Trophoblast cell (in vitro differentiated cells and primary cell): ENCODE results near the gene SPANXN4.

ENCODE experiments used
- DNase-seq, 2 donors: peaks; one replicate each; pipeline ENCODE4 v3.0.0-alpha.2; 2016
- H2AFZ ChIP-seq: 2 replicates; pipeline ENCODE4 v1.6.1; 2013; ENCODE audit warnings: low read length, moderate library complexity, mild to moderate bottlenecking; ENCODE audit not compliant: insufficient read depth, poor library complexity
- H2AK5ac ChIP-seq: 2 replicates; pipeline ENCODE4 v1.6.1; 2013; ENCODE audit warnings: mild to moderate bottlenecking, low read length
- H2BK120ac ChIP-seq: 2 replicates; pipeline ENCODE4 v1.6.1; 2013; ENCODE audit warnings: low read length, mild to moderate bottlenecking, moderate library complexity; ENCODE audit not compliant: insufficient read depth, poor library complexity
- H2BK12ac ChIP-seq: 2 replicates; pipeline ENCODE4 v1.6.1; 2013; ENCODE audit warnings: mild to moderate bottlenecking, low read length, moderate library complexity
- H2BK5ac ChIP-seq: 2 replicates; pipeline ENCODE4 v1.6.1; 2013; ENCODE audit warnings: low read length, low read depth, moderate library complexity, mild to moderate bottlenecking; ENCODE audit not compliant: poor library complexity
- H3K14ac ChIP-seq: 2 replicates; pipeline ENCODE4 v1.6.1; 2013; ENCODE audit warnings: mild to moderate bottlenecking, low read length
- H3K18ac ChIP-seq: 2 replicates; pipeline ENCODE4 v1.6.1; 2013; ENCODE audit warnings: mild to moderate bottlenecking, low read length
- H3K23ac ChIP-seq: 2 replicates; pipeline ENCODE4 v1.6.1; 2013; ENCODE audit warnings: low read length
- H3K27ac ChIP-seq: 2 replicates; pipeline ENCODE4 v1.5.1; 2013; ENCODE audit warnings: low read depth, mild to moderate bottlenecking, inconsistent platforms, low read length, moderate library complexity
- H3K27me3 ChIP-seq: 2 replicates; pipeline ENCODE4 v1.6.1; 2013; ENCODE audit warnings: inconsistent platforms, mild to moderate bottlenecking, low read length, moderate library complexity; ENCODE audit not compliant: insufficient read depth
- H3K36me3 ChIP-seq, 2 experiments: 1 replicate in 1 of 2; 2 replicates in 1 of 2; pipeline ENCODE4 v1.6.1; 2013; ENCODE audit warnings: low read length in 2 of 2, mild to moderate bottlenecking in 2 of 2, moderate library complexity in 1 of 2; ENCODE audit not compliant: insufficient read depth in 2 of 2, control insufficient read depth in 1 of 2
- H3K4ac ChIP-seq: 2 replicates; pipeline ENCODE4 v1.6.1; 2013; ENCODE audit warnings: low read depth, mild to moderate bottlenecking, low read length, moderate library complexity
- H3K4me1 ChIP-seq, 2 experiments: 1 replicate in 1 of 2; 2 replicates in 1 of 2; pipeline ENCODE4 v1.6.1; 2013; ENCODE audit warnings: low read length in 2 of 2, mild to moderate bottlenecking in 2 of 2, moderate library complexity in 1 of 2; ENCODE audit not compliant: insufficient read depth in 2 of 2, control insufficient read depth in 1 of 2
- H3K4me2 ChIP-seq: 2 replicates; pipeline ENCODE4 v1.6.1; 2013; ENCODE audit warnings: inconsistent platforms, mild to moderate bottlenecking, low read length, moderate library complexity
- H3K4me3 ChIP-seq: 2 replicates; pipeline ENCODE4 v1.5.1; 2013; ENCODE audit warnings: mild to moderate bottlenecking, low read depth, low read length, inconsistent platforms
- H3K79me1 ChIP-seq: one replicate; pipeline ENCODE4 v1.6.1; 2013; ENCODE audit warnings: low read length
- H3K79me2 ChIP-seq: 2 replicates; pipeline ENCODE4 v1.6.1; 2013; ENCODE audit warnings: low read length, mild to moderate bottlenecking; ENCODE audit not compliant: control insufficient read depth, insufficient read depth, poor library complexity
- H3K9ac ChIP-seq: 2 replicates; pipeline ENCODE4 v1.6.1; 2013; ENCODE audit warnings: mild to moderate bottlenecking, low read length
- H3K9me3 ChIP-seq: 2 replicates; pipeline ENCODE4 v1.6.1; 2013; ENCODE audit warnings: low read depth, mild to moderate bottlenecking, control low read depth, inconsistent platforms, low read length; ENCODE audit not compliant: insufficient read depth
- H4K12ac ChIP-seq: 2 replicates; pipeline ENCODE4 v1.6.1; 2013; ENCODE audit warnings: low read depth, mild to moderate bottlenecking, low read length, moderate library complexity
- H4K8ac ChIP-seq: 2 replicates; pipeline ENCODE4 v1.6.1; 2013; ENCODE audit warnings: low read depth, mild to moderate bottlenecking, low read length, moderate library complexity
- H4K91ac ChIP-seq: one replicate; pipeline ENCODE4 v1.6.1; 2013; ENCODE audit warnings: low read depth, mild to moderate bottlenecking, low read length, moderate library complexity
- WGBS: extraction: QIAGEN DNeasy Blood & Tissue Kit; methylation state at CpG from one replicate; pipeline ENCODE4 v1.1.7; 2013; ENCODE audit warnings: missing lambda C conversion rate; ENCODE audit not compliant: insufficient read length, insufficient coverage; ENCODE audit errors: extremely low coverage; 5-methylcytosine and 5-hydroxymethylcytosine counted together

SPANXN4 gene

DNA sequence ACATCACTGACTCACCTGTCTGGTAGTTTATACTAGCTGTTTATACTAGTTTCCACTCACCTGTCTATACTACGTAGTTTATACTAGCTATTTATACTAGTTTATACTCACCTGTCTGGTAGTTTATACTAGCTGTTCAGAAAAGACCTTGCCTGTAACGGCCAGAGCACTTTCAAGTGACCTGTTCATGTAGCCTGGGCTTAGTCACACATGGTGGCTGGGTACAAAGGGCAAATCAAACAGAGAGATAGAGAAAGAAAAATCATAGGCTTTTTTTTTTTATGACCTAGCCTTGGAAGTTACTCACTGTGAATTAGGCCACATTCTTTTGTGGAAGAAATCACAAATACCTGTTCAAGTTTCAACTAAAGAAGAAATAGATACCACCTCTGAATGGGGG, 30.7 kb upstream of the SPANXN4 start:
- H3K4me2 ChIP-seq = no peak overlapping the region
- H3K4me3 ChIP-seq = no peak overlapping the region
- H3K23ac ChIP-seq = no peak overlapping the region
- no CpG with 5 or more reads among the region's 2 CpGs for whole genome bisulfite sequencing
- H3K79me2 ChIP-seq = no peaks in the 10 kb centered on the region
- no peaks in the 10 kb centered on the region for H3K9me3 ChIP-seq
- no peaks in the 10 kb centered on the region for H3K79me1 ChIP-seq
- no peak overlapping the region for H4K8ac ChIP-seq
- H4K12ac ChIP-seq = no peak overlapping the region
- H3K14ac ChIP-seq = no peak overlapping the region
- no peak overlapping the region for H3K9ac ChIP-seq
- no peak overlapping the region for H3K4ac ChIP-seq
- H3K27ac ChIP-seq = no peak overlapping the region
- H3K27me3 ChIP-seq = no peaks in the 10 kb centered on the region
- DNase-seq = no peak
- no peak overlapping the region for H2AFZ ChIP-seq
- no peak overlapping the region for H2BK120ac ChIP-seq
- no peaks in the 10 kb centered on the region for H3K36me3 ChIP-seq
- H2BK5ac ChIP-seq = no peak overlapping the region
- H3K4me1 ChIP-seq = no peaks in the 10 kb centered on the region
- no peak overlapping the region for H3K18ac ChIP-seq
- H2AK5ac ChIP-seq = no peak overlapping the region
- H2BK12ac ChIP-seq = no peak overlapping the region
- no peak overlapping the region for H4K91ac ChIP-seq

DNA sequence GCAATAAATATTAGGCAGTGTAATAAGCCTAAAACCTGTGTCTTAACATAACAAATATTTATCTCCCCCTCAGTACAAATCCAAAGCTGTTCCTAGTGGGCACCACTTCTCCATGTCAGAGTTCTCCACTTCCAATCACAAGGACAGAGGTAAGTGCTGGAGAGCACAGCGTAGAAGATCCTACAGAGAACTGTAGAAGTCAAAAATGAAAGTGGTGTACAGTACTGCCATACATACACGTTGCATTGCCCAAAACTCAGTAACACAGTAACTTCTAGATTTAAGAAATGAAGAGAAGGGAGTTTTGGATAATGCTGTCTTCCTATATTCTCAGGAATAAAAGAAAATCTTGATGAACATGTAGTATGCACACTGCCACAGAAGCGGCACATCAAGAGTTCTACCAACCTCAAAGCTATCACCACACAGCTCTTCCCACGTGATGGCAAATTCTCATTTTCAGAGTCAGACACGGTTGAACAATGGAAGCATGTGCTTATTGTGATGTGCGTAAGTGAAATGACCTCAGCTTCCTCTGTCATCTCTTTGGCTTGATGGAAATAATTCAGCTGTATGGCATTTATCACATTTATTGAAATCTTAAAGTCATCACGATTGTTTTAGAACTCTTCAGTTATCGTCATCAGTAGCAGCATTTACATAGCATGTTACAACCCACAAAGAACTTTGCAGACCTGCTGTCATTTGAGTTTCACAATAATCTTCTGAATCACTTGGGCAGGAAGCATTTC, 27.1 kb upstream of the SPANXN4 start:
- no peaks in the 10 kb centered on the region for H3K36me3 ChIP-seq

GRCh38 chrX:142999199-142999701, 26.5 kb upstream of the SPANXN4 start:
- Histone ChIP-seq H2AFZ (no peak overlapping the region), H3K79me2 (no peaks in the 10 kb centered on the region), H3K4me2 (no peak overlapping the region), H3K4me1 (no peaks in the 10 kb centered on the region), H4K12ac (no peak overlapping the region), H3K79me1 (no peaks in the 10 kb centered on the region), H3K4ac (no peak overlapping the region), H3K9ac (no peak overlapping the region), H4K91ac (no peak overlapping the region), H3K4me3 (no peak overlapping the region), H3K27ac (no peak overlapping the region), H2AK5ac (no peak overlapping the region), H2BK120ac (no peak overlapping the region), H4K8ac (no peak overlapping the region), H3K36me3 (no peaks in the 10 kb centered on the region), H3K14ac (no peak overlapping the region), H2BK5ac (no peak overlapping the region), H2BK12ac (no peak overlapping the region), H3K27me3 (no peaks in the 10 kb centered on the region), H3K9me3 (no peaks in the 10 kb centered on the region), H3K23ac (no peak overlapping the region), H3K18ac (no peak overlapping the region)
- WGBS = no CpG with 5 or more reads among the region's 6 CpGs
- no peak for DNase-seq

More for the DNA sequence above, 27.1 kb upstream of the SPANXN4 start:
- no peaks in the 10 kb centered on the region for H3K27me3 ChIP-seq
- no peak overlapping the region for H2BK12ac ChIP-seq
- DNase-seq = no peak
- H3K23ac ChIP-seq = no peak overlapping the region
- no peaks in the 10 kb centered on the region for H3K9me3 ChIP-seq
- H3K79me1 ChIP-seq = no peaks in the 10 kb centered on the region
- no peak overlapping the region for H3K14ac ChIP-seq
- H2BK120ac ChIP-seq = no peak overlapping the region
- no peak overlapping the region for H3K18ac ChIP-seq
- H2AK5ac ChIP-seq = no peak overlapping the region
- H3K27ac ChIP-seq = no peak overlapping the region
- H3K9ac ChIP-seq = no peak overlapping the region
- no peak overlapping the region for H3K4me3 ChIP-seq
- H2AFZ ChIP-seq = no peak overlapping the region
- H3K79me2 ChIP-seq = no peaks in the 10 kb centered on the region
- WGBS = no CpG with 5 or more reads among the region's 8 CpGs
- H3K4ac ChIP-seq = no peak overlapping the region
- H2BK5ac ChIP-seq = no peak overlapping the region
- no peak overlapping the region for H3K4me2 ChIP-seq
- no peaks in the 10 kb centered on the region for H3K4me1 ChIP-seq
- no peak overlapping the region for H4K8ac ChIP-seq
- no peak overlapping the region for H4K91ac ChIP-seq
- no peak overlapping the region for H4K12ac ChIP-seq

GRCh38 chrX:143002206-143002605, 23.5 kb upstream of the SPANXN4 start:
- H3K79me1 ChIP-seq = no peaks in the 10 kb centered on the region
- no peak overlapping the region for H4K8ac ChIP-seq
- H3K4me3 ChIP-seq = no peak overlapping the region
- H3K27me3 ChIP-seq = no peaks in the 10 kb centered on the region
- no peak overlapping the region for H2AFZ ChIP-seq
- no peak overlapping the region for H4K12ac ChIP-seq
- no peaks in the 10 kb centered on the region for H3K36me3 ChIP-seq
- no peak overlapping the region for H3K27ac ChIP-seq
- WGBS = no CpG with 5 or more reads among the region's 2 CpGs
- H2BK5ac ChIP-seq = no peak overlapping the region
- no peak overlapping the region for H3K4ac ChIP-seq
- no peak overlapping the region for H2AK5ac ChIP-seq
- H3K79me2 ChIP-seq = no peaks in the 10 kb centered on the region
- no peak overlapping the region for H2BK120ac ChIP-seq
- no peak overlapping the region for H4K91ac ChIP-seq
- no peak overlapping the region for H3K14ac ChIP-seq
- no peaks in the 10 kb centered on the region for H3K9me3 ChIP-seq
- no peaks in the 10 kb centered on the region for H3K4me1 ChIP-seq
- no peak overlapping the region for H3K4me2 ChIP-seq
- DNase-seq = no peak
- no peak overlapping the region for H3K23ac ChIP-seq
- H3K18ac ChIP-seq = no peak overlapping the region
- H3K9ac ChIP-seq = no peak overlapping the region
- H2BK12ac ChIP-seq = no peak overlapping the region
